ENCODE results near the gene TMEM131.

DNA sequence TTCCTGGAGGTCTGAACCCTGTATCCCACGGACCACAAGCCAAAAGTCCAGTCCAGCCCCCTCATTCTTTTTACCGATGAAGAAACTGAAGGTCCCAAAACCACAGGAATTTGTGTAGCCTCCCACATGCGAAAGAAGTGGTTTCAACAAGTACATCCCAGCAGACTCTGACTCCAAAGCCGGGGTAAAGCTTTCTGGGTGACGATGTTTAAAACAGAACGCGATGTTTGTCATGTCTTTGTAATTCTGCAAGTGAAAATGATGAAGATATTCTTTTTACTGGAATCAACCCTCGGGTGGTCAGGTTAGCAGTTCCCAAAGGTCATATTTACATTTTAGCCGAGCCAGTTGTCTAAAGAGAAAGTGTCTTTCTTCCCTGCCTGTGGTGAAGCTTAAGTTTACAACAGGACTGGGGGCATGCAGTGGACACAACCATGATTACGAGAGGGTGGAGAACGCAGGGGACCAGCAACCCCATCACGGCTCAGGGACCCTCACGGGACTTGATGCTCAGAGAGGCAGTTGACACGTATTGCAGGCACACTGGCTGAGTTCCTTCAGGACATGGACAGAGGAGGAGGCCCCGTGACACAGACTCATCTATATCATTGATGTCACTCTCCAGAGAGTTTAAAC is 17.8 kb upstream of the TMEM131 start:
- TF ChIP-seq, protein P1, sequence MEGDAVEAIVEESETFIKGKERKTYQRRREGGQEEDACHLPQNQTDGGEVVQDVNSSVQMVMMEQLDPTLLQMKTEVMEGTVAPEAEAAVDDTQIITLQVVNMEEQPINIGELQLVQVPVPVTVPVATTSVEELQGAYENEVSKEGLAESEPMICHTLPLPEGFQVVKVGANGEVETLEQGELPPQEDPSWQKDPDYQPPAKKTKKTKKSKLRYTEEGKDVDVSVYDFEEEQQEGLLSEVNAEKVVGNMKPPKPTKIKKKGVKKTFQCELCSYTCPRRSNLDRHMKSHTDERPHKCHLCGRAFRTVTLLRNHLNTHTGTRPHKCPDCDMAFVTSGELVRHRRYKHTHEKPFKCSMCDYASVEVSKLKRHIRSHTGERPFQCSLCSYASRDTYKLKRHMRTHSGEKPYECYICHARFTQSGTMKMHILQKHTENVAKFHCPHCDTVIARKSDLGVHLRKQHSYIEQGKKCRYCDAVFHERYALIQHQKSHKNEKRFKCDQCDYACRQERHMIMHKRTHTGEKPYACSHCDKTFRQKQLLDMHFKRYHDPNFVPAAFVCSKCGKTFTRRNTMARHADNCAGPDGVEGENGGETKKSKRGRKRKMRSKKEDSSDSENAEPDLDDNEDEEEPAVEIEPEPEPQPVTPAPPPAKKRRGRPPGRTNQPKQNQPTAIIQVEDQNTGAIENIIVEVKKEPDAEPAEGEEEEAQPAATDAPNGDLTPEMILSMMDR (IDR thresholded peaks at IDR 0.05) = no peak
- TF ChIP-seq POLR2AphosphoS5 (IDR thresholded peaks at IDR 0.05) (no peak), POLR2A (IDR thresholded peaks at IDR 0.05) (no peak), EP300 (IDR thresholded peaks at IDR 0.05) (no peak)

All from sigmoid colon (tissue), 4 donors.